DMS 273 (cell line): ENCODE results near the gene AS3MT.
"Not testable (repeated sequence)": the region's sequence is repeated elsewhere in the genome, so short reads cannot be mapped to it uniquely, and the experiment has no call there.

Source experiments
- DNase-seq: peaks from one replicate; lab custom pipeline; 2025; ENCODE audit not compliant: unreplicated experiment; lab: John Stamatoyannopoulos, UW

AS3MT gene

GRCh38 chr10:102919246-102919959 lies 50.1 kb downstream of the AS3MT start:
- DNase-seq: peak; percentile 33

- DNase-seq: peak; percentile 32
Measured at GRCh38 chr10:102919992-102920739, 50.9 kb downstream of the AS3MT start.

GRCh38 chr10:102923601-102924000 lies 54.3 kb downstream of the AS3MT start:
- DNase-seq: no peak

GRCh38 chr10:102926842-102927241 lies 57.6 kb downstream of the AS3MT start:
- DNase-seq: no peak

GRCh38 chr10:102927311-102928010 lies 58.2 kb downstream of the AS3MT start:
- DNase-seq: no peak

- DNase-seq: not testable (repeated sequence)
Measured at GRCh38 chr10:102928442-102928841, 59.2 kb downstream of the AS3MT start.

GRCh38 chr10:102930720-102931119 lies 61.5 kb downstream of the AS3MT start:
- DNase-seq: no peak

- DNase-seq: no peak
Measured at GRCh38 chr10:102931643-102932042, 62.4 kb downstream of the AS3MT start.

GRCh38 chr10:102935505-102935904 lies 66.2 kb downstream of the AS3MT start:
- no peak for DNase-seq

GRCh38 chr10:102935939-102936605 lies 66.8 kb downstream of the AS3MT start:
- DNase-seq: no peak

GRCh38 chr10:102941401-102941800 lies 72.1 kb downstream of the AS3MT start:
- no peak for DNase-seq

GRCh38 chr10:102945449-102945848 lies 76.2 kb downstream of the AS3MT start:
- DNase-seq: no peak

GRCh38 chr10:102945962-102946361 lies 76.7 kb downstream of the AS3MT start:
- DNase-seq: no peak

GRCh38 chr10:102946992-102947391 lies 77.7 kb downstream of the AS3MT start:
- no peak for DNase-seq

- DNase-seq: no peak
Measured at GRCh38 chr10:102948176-102948575, 78.9 kb downstream of the AS3MT start.

GRCh38 chr10:102948786-102949185 lies 79.5 kb downstream of the AS3MT start:
- no peak for DNase-seq

GRCh38 chr10:102949916-102950315 lies 80.6 kb downstream of the AS3MT start:
- no peak for DNase-seq

- no peak for DNase-seq
Measured at GRCh38 chr10:102951316-102951715, 82.0 kb downstream of the AS3MT start.
